Loucy (cell line): ENCODE results near the gene C14orf119.

ENCODE experiments used
- H2AFZ ChIP-seq: fragments of 200-600 bp; sonication (generic); 2 replicates; pipeline ENCODE4 v1.6.0; 2016; ENCODE audit warnings: antibody characterized with exemption, mild to moderate bottlenecking, low read length, moderate library complexity
- H3F3A ChIP-seq: fragments of 200-600 bp; 2 replicates; pipeline ENCODE4 v1.6.0; 2016; ENCODE audit warnings: antibody characterized with exemption, low read depth, mild to moderate bottlenecking
- H3K27me3 ChIP-seq: fragments of 200-600 bp; sonication (generic); 2 replicates; pipeline ENCODE4 v1.6.1; 2014; ENCODE audit warnings: low read length, mild to moderate bottlenecking; ENCODE audit not compliant: insufficient read depth, poor library complexity, severe bottlenecking
- H3K36me3 ChIP-seq: fragments of 200-600 bp; sonication (generic); 2 replicates; pipeline ENCODE4 v1.6.1; 2016; ENCODE audit warnings: low read length; ENCODE audit not compliant: insufficient read depth
- H3K4me1 ChIP-seq: fragments of 200-600 bp; sonication (generic); 2 replicates; pipeline ENCODE4 v1.5.1; 2014; ENCODE audit warnings: low read length, mild to moderate bottlenecking; ENCODE audit not compliant: insufficient read depth, poor library complexity, severe bottlenecking
- H3K4me2 ChIP-seq: fragments of 200-600 bp; sonication (generic); 2 replicates; pipeline ENCODE4 v1.6.0; 2014; ENCODE audit warnings: antibody characterized with exemption, low read length, low read depth, mild to moderate bottlenecking; ENCODE audit not compliant: poor library complexity, severe bottlenecking
- H3K4me3 ChIP-seq: fragments of 200-600 bp; sonication (generic); 2 replicates; pipeline ENCODE4 v1.5.1; 2014; ENCODE audit warnings: low read length, mild to moderate bottlenecking, mixed read lengths; ENCODE audit not compliant: poor library complexity, severe bottlenecking
- H3K79me2 ChIP-seq: fragments of 200-600 bp; sonication (generic); 2 replicates; pipeline ENCODE4 v1.6.1; 2014; ENCODE audit warnings: low read length; ENCODE audit not compliant: insufficient read depth
- H3K9ac ChIP-seq: fragments of 200-600 bp; sonication (generic); 2 replicates; pipeline ENCODE4 v1.6.0; 2014; ENCODE audit warnings: mild to moderate bottlenecking, low read depth, low read length, moderate library complexity; ENCODE audit not compliant: poor library complexity, severe bottlenecking
- H3K9me2 ChIP-seq: fragments of 200-600 bp; sonication (generic); replicated peaks from 2 replicates; pipeline ENCODE4 v1.6.1; 2016; ENCODE audit warnings: low read depth, low read length, mixed read lengths
- H3K9me3 ChIP-seq: fragments of 200-600 bp; sonication (generic); 2 replicates; pipeline ENCODE4 v1.6.1; 2014; ENCODE audit warnings: mild to moderate bottlenecking, antibody characterized with exemption, low read length, low read depth; ENCODE audit not compliant: insufficient read depth
- H4K20me1 ChIP-seq: fragments of 200-600 bp; sonication (generic); 2 replicates; pipeline ENCODE4 v1.6.0; 2014; ENCODE audit warnings: antibody characterized with exemption, low read length, mild to moderate bottlenecking; ENCODE audit not compliant: insufficient read depth, poor library complexity, severe bottlenecking
- EZH2phosphoT487 ChIP-seq: fragments of 200-600 bp; IDR thresholded peaks from 2 replicates; pipeline ENCODE4 v1.6.1; 2018; ENCODE audit warnings: antibody characterized with exemption, mild to moderate bottlenecking, moderate library complexity, borderline replicate concordance
- TF ChIP-seq, protein P1 (sequence below): fragments of 200-600 bp; sonication (generic); conservative IDR thresholded peaks from 2 replicates; pipeline ENCODE4 v1.5.1; 2014; ENCODE audit warnings: mild to moderate bottlenecking, antibody characterized with exemption, low read length

C14orf119 gene

GRCh38 chr14:23093991-23094665 lies 1.2 kb upstream of the C14orf119 start:
- Histone ChIP-seq H3K9me3 (no peaks in the 10 kb centered on the region), H3K36me3 (peaks cover 32% of the 10 kb centered on the region), H2AFZ (peak overlapping the region; percentile 86; the same call in 1 of the 2 replicates), H3K79me2 (peaks cover 89% of the 10 kb centered on the region), H3K4me2 (peak overlapping the region; percentile 86), H4K20me1 (peaks cover 48% of the 10 kb centered on the region), H3K27me3 (no peaks in the 10 kb centered on the region), H3K9ac (peak overlapping the region; percentile 85), H3F3A (no peaks in the 10 kb centered on the region), H3K4me3 (peak overlapping the region; percentile 87), H3K9me2 (no peaks in the 10 kb centered on the region), H3K4me1 (peaks cover 40% of the 10 kb centered on the region)
- no peak for TF ChIP-seq EZH2phosphoT487
- TF ChIP-seq, protein P1, sequence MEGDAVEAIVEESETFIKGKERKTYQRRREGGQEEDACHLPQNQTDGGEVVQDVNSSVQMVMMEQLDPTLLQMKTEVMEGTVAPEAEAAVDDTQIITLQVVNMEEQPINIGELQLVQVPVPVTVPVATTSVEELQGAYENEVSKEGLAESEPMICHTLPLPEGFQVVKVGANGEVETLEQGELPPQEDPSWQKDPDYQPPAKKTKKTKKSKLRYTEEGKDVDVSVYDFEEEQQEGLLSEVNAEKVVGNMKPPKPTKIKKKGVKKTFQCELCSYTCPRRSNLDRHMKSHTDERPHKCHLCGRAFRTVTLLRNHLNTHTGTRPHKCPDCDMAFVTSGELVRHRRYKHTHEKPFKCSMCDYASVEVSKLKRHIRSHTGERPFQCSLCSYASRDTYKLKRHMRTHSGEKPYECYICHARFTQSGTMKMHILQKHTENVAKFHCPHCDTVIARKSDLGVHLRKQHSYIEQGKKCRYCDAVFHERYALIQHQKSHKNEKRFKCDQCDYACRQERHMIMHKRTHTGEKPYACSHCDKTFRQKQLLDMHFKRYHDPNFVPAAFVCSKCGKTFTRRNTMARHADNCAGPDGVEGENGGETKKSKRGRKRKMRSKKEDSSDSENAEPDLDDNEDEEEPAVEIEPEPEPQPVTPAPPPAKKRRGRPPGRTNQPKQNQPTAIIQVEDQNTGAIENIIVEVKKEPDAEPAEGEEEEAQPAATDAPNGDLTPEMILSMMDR: peak; percentile 53

DNA sequence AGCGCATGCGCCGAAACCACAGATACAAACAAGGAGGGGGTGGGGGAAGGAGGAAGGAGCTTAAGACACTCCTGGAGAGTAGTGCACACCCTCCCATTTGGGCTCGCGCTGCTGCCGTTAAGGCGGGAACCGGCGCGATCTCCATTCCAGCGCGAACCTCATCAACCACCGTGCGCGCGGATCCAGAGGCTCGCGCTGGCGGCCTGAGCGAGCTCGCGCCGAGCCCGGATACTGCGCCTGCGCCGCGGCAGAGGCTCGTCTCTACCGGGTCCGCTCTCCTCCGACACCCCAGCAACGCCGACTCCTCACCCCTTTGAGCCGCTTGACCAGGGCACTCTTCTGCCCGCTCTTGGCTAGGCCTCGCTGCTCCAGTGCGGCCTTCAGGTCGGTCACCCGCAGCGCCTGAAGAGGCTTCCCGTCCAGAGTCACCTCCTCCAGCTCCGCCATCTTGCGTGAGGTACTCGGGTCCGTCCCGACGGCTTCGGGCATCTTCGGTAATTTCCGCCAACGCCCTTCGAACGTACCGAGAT lies 574 bp upstream of the C14orf119 start, which contains the start of gene ACIN1:
ACIN1 (minus strand) TSS at position 471 of the 530 bp plus-strand sequence; CDS start at position 447, 24 bp downstream.
- H3K9ac ChIP-seq: peak within 1 kb of the TSS; percentile 90
- peak within 1 kb of the TSS; percentile 86 for H3K4me2 ChIP-seq
- H4K20me1 ChIP-seq: peaks cover 48% of the 10 kb centered on the region
- H3K36me3 ChIP-seq: peaks cover 26% of the 10 kb centered on the region
- no peaks in the 10 kb centered on the region for H3K9me2 ChIP-seq
- H3F3A ChIP-seq: no peaks in the 10 kb centered on the region
- no peak for TF ChIP-seq EZH2phosphoT487
- TF ChIP-seq, protein P1: no peak; the same call in 1 of the 2 replicates
- H3K27me3 ChIP-seq: no peaks in the 10 kb centered on the region
- peaks cover 84% of the 10 kb centered on the region for H3K79me2 ChIP-seq
- H3K4me3 ChIP-seq: peak within 1 kb of the TSS; percentile 87
- peak within 1 kb of the TSS; percentile 86 for H2AFZ ChIP-seq
- H3K9me3 ChIP-seq: no peaks in the 10 kb centered on the region
- peaks cover 46% of the 10 kb centered on the region for H3K4me1 ChIP-seq

- H3K9me2 ChIP-seq: no peaks in the 10 kb centered on the region
- H3K4me2 ChIP-seq: peak overlapping the region; percentile 79
- H3K9ac ChIP-seq: no peak overlapping the region
- peaks cover 30% of the 10 kb centered on the region for H4K20me1 ChIP-seq
- H3F3A ChIP-seq: no peaks in the 10 kb centered on the region
- H3K27me3 ChIP-seq: no peaks in the 10 kb centered on the region
- no peak overlapping the region for H3K4me3 ChIP-seq
- H2AFZ ChIP-seq: no peak overlapping the region
- peaks cover 34% of the 10 kb centered on the region for H3K4me1 ChIP-seq
- H3K36me3 ChIP-seq: peaks cover 3% of the 10 kb centered on the region; the same call in 1 of the 2 replicates
- TF ChIP-seq EZH2phosphoT487: no peak
- TF ChIP-seq, protein P1: no peak
- H3K9me3 ChIP-seq: no peaks in the 10 kb centered on the region
- H3K79me2 ChIP-seq: peaks cover 55% of the 10 kb centered on the region
These were observed 2.5 kb downstream of the C14orf119 start for GRCh38 chr14:23097786-23098185.
